Effector CD8-positive, alpha-beta T cell (primary cell): ENCODE measurements around the gene PPA2.

Experiments used
- DNase-seq: peaks from one replicate; lab custom pipeline; 2025; lab: John Stamatoyannopoulos, UW

Gene PPA2

GRCh38 chr4:105389167-105389566 lies 84.7 kb downstream of the PPA2 start:
- DNase-seq: no peak

GRCh38 chr4:105387466-105387865 lies 86.4 kb downstream of the PPA2 start:
- DNase-seq: no peak

GRCh38 chr4:105386012-105386411 lies 87.8 kb downstream of the PPA2 start:
- no peak for DNase-seq

DNA sequence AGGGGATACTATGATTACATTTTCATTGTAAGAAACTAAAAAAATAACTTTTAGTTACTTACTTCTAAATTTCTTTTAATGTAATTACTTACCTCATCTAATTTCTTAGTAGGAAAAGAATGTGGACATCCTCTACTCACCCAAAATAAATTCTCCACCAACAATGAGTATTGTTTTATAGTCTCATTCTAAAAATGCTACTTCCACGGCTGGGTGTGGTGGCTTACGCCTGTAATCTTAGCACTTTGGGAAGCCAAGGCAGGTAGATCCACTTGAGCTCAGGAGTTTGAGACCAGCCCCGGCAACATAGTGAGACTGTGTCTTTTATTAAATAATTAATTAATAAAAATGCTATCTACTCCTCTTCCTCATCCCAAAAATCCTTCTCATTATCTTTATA lies 99.8 kb downstream of the PPA2 start:
- DNase-seq: no peak

- no peak for DNase-seq
Measured at GRCh38 chr4:105373324-105373723, 100.5 kb downstream of the PPA2 start.

GRCh38 chr4:105369988-105370387 lies 103.9 kb downstream of the PPA2 start:
- no peak for DNase-seq

DNA sequence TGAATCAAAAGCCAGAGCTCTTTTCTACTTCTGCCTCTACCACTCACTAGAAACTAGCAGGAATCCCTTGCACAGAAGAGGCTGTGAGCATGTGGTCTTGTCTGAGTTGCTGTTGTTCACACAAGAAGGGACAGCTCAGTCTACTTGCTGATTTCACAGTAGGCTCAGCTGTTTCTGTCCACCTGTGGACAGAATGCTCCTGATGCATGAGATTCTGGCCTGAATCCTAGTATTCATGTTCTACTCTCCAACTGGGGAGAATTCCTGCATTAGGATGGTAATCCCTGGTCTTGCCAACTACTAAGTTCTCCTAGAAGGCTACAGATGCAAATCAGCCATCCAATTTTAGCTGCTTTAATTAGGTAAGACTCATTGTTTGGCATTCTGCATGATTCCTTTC lies 112.8 kb downstream of the PPA2 start:
- no peak for DNase-seq

DNA sequence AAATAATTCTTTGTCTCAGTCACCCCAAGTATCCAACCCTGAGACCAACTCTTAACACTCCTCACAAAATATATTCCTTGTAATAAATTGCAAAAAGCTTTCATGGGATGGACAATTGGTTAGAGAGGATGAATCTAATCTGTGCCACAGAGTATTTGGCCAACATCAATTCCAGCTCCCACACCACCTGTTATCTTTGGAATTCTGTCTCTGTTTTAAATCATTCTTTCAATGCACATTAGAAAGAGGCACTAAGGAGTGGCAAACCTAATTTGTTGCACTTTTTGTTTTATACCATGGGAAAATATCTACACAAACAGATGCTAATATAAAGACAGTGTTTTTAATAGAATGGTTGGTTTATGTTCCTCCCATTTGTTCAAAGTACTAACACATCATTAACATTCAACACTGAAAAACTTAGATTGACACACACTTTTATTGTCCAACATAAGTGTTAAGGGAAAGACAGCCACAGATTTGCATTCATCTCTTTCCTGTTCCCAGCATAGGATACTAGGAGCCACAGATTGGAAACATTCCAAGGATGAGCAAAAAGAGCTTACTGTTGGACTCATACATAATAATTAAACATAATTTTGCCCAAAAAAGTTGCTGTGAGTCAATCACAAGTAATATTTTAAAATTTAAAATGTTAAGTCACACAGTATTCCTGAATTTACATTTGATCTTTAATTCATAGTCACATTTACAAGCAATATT lies 116.4 kb downstream of the PPA2 start:
- no peak for DNase-seq

- DNase-seq: no peak
Measured at GRCh38 chr4:105356194-105356593, 117.7 kb downstream of the PPA2 start.

GRCh38 chr4:105352826-105353225 lies 121.0 kb downstream of the PPA2 start:
- no peak for DNase-seq

- no peak for DNase-seq
Measured at GRCh38 chr4:105351861-105352260, 122.0 kb downstream of the PPA2 start.

DNA sequence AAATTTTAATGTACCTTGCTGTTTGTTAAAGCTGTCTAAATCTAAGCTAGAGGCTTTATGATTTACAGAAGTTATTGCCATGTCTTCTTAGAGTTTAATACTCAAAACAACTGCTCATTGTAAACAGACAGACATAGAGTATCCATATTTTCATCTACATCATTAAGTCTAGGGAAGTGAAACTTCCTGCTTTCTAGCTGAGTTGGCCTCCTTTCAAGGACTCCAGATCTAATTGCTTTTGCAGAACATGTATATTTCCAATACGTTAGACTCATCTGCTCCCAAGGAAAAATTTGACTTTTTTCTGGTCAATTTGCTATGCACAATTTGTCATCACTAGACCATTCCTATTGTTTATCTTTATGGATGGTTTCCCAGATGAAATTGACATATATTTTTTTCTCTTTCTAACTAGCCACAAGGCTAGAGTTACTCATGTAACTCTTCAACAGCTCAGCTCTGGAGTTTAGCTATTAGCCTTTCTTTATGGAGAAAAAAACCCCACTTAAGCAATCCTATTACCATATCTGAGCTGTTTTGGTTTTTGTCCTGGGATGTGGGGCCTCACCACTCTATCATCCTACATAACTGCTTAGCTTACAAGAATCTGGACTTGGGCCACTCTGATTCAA lies 122.9 kb downstream of the PPA2 start:
- no peak for DNase-seq

DNA sequence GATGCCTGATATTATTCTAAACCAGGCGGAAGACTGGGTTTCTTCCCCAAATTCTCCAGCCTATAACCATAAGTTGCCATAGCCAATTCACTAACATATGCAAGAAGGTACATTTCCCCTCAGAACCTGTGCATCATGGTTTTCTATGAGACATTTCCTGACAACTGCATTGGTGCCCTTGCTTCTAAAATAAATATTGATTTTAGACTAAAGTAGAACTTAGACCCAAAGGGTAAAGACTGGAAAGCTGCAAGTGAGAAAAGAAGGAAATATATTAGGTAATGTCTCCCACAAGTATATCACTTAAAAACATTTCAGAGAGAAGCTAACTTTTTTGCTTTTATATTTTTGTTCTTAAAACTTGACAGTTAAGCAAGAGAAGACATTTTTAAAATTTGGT lies 125.1 kb downstream of the PPA2 start:
- DNase-seq: no peak

- no peak for DNase-seq
Measured at GRCh38 chr4:105346869-105347268, 127.0 kb downstream of the PPA2 start.

GRCh38 chr4:105345838-105346237 lies 128.0 kb downstream of the PPA2 start:
- no peak for DNase-seq

- DNase-seq: no peak
Measured at GRCh38 chr4:105345358-105345757, 128.5 kb downstream of the PPA2 start.

DNA sequence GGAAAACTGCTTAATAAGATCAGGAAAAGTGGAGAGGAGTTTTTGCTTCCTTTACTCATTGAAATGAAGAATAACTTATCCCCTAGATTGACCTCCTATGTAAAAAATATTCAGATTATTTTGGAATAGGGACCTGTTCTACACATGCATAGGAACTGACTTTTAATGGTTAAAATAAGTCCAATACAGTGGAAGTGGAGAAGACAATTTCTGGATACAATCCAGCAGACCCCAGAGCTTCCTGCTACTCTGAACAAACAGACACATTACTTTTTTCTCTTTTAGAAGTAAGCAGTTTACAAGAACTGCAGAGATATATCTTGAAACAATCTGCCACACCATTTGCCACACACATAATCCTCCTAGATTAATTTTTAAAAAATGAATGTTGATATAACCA lies 129.7 kb downstream of the PPA2 start:
- no peak for DNase-seq

- DNase-seq: no peak
Measured at GRCh38 chr4:105343146-105343931, 130.5 kb downstream of the PPA2 start.

GRCh38 chr4:105329081-105329480 lies 144.8 kb downstream of the PPA2 start:
- DNase-seq: no peak

DNA sequence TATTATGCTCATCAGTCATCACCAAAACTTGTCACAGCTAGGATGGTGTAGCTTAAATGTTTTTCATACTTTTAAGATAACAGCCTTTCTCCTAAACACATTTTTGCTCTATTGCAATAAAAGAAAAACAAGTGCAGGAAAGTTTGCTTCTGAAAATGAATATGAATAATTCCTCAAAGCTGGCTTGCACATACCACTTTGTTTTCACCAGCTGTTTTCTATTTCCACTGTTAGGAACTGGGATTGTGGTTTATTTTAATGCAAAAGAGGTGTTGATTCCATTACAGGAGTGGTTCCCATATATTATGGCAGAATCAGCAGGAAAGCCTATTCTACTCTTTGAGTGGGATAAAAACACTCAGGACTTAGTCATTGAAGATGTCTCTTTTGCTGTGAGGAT lies 145.9 kb downstream of the PPA2 start:
- DNase-seq: no peak

DNA sequence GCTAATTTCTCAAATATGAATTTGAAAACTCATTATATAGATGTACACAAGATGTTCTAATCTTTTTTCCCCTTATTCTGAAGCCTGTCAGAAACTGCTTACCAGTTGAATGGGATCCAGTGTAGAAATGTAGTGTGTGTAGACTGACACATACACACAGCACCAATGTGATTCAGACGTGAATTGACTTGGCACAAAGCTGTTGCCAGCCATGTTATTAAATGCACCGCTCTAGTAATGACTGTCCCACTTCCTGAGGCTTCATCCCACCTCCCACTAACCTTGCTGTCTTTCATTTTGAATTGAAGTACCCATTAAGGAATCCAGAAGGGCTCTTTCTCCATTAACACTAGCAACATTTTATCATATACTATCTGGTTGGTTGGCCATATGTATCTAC lies 146.6 kb downstream of the PPA2 start:
- DNase-seq: no peak
